ENCODE data around the gene KIF20A.

DNA sequence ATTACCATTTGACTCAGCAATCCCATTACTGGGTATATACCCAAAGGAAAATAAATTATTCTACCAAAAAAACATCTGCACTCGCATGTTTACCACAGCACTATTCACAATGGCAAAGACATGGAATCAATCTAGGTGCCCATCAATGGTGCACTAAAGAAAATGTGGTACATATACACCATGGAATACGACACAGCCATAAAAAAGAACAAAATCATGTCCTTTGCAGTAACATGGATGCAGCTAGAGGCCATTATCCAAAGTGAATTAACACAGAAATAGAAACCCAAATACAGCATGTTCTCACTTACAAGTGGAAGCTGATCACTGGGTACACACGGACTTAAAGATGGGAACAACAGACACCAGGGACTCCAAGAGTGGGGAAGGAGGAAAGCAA lies 32.1 kb downstream of the KIF20A start:
- TF ChIP-seq, protein P1, sequence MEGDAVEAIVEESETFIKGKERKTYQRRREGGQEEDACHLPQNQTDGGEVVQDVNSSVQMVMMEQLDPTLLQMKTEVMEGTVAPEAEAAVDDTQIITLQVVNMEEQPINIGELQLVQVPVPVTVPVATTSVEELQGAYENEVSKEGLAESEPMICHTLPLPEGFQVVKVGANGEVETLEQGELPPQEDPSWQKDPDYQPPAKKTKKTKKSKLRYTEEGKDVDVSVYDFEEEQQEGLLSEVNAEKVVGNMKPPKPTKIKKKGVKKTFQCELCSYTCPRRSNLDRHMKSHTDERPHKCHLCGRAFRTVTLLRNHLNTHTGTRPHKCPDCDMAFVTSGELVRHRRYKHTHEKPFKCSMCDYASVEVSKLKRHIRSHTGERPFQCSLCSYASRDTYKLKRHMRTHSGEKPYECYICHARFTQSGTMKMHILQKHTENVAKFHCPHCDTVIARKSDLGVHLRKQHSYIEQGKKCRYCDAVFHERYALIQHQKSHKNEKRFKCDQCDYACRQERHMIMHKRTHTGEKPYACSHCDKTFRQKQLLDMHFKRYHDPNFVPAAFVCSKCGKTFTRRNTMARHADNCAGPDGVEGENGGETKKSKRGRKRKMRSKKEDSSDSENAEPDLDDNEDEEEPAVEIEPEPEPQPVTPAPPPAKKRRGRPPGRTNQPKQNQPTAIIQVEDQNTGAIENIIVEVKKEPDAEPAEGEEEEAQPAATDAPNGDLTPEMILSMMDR (conservative IDR thresholded peaks at IDR 0.05 in 1 of 2, IDR thresholded peaks at IDR 0.05 in 1 of 2; ENCODE audit: extremely low read depth in 1 of 2, insufficient read depth in 1 of 2, low read depth in 1 of 2, low read length in 2 of 2), result no peak
- no peak for TF ChIP-seq EZH2 (IDR thresholded peaks at IDR 0.05; ENCODE audit: borderline replicate concordance, low read length)
